ENCODE measurements around the gene GRAMD1B. TPM values are rescaled to one million over a fixed set of nuclear protein-coding genes. Genes with fewer than 3 reads are reported as not detected.

The GRAMD1B gene
- polyA plus RNA-seq, 2 of the 4 experiments (the other 2 are of a cell fraction): 55.5 to 108 TPM

DNA sequence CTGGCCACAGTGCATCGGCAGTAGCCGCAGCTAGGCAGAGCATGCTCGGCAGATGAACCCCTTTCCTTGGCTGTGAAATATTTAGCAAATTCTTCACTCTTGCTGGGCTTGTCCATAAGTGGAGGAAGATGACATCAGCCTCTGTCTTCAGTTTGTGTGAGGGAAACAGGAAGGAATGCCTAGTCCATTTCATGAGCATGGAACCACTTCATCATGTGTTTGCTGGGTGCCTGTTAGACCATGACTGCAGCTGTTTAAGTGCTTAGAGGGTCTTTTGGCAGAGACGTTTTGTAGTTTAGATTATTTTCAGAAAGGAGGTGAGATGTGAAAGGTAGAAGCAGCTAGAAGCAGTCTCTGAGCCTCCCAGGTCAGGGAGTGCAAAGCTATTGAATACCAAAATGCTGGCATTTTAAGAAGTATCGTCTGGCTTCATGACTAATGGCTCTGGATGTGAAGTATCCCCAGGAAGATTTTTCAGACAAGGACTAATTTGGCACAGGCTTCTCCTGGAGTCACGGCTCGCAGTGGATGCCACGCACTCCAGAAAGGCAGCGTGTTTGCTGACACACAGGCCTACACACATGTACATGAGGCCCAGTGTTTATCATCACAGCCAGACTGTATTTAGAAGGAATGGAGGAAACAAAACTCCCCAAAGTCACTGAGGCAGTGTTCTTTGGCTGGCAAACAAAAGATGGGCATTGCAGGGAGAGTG is 43.1 kb upstream of the GRAMD1B start:
- 76% methylated on average over 9 of the region's 9 CpGs for whole genome bisulfite sequencing (ENCODE audit: missing lambda C conversion rate)
- TF ChIP-seq NR3C1 (IDR thresholded peaks at IDR 0.05) (no peak), ESRRA (IDR thresholded peaks at IDR 0.05; ENCODE audit: borderline replicate concordance, low read length) (no peak), HOXB13 (CRISPR knock-in tag; IDR thresholded peaks at IDR 0.05; ENCODE audit: low read depth) (no peak), ELK1 (IDR thresholded peaks at IDR 0.05; ENCODE audit: low read depth, low read length) (no peak), BCL3 (IDR thresholded peaks at IDR 0.05) (no peak), BHLHE40 (IDR thresholded peaks at IDR 0.05; ENCODE audit: low read depth, low read length) (no peak), ZC3H11A (IDR thresholded peaks at IDR 0.05) (no peak), FOSL2 (IDR thresholded peaks at IDR 0.05) (no peak), FOSL2 (CRISPR knock-in tag; IDR thresholded peaks at IDR 0.05) (no peak), EHMT2 (IDR thresholded peaks at IDR 0.05; ENCODE audit: low read depth) (no peak), MAFK (IDR thresholded peaks at IDR 0.05; ENCODE audit: partially characterized antibody) (no peak), PHF8 (IDR thresholded peaks at IDR 0.05; ENCODE audit: borderline replicate concordance, low read depth) (no peak), TFCP2L1 (CRISPR knock-in tag; IDR thresholded peaks at IDR 0.05) (no peak), PBX3 (IDR thresholded peaks at IDR 0.05) (no peak)
- TF ChIP-seq, protein P1, sequence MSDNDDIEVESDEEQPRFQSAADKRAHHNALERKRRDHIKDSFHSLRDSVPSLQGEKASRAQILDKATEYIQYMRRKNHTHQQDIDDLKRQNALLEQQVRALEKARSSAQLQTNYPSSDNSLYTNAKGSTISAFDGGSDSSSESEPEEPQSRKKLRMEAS (IDR thresholded peaks at IDR 0.05): no peak
- TF ChIP-seq, protein P2, sequence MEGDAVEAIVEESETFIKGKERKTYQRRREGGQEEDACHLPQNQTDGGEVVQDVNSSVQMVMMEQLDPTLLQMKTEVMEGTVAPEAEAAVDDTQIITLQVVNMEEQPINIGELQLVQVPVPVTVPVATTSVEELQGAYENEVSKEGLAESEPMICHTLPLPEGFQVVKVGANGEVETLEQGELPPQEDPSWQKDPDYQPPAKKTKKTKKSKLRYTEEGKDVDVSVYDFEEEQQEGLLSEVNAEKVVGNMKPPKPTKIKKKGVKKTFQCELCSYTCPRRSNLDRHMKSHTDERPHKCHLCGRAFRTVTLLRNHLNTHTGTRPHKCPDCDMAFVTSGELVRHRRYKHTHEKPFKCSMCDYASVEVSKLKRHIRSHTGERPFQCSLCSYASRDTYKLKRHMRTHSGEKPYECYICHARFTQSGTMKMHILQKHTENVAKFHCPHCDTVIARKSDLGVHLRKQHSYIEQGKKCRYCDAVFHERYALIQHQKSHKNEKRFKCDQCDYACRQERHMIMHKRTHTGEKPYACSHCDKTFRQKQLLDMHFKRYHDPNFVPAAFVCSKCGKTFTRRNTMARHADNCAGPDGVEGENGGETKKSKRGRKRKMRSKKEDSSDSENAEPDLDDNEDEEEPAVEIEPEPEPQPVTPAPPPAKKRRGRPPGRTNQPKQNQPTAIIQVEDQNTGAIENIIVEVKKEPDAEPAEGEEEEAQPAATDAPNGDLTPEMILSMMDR (IDR thresholded peaks at IDR 0.05): no peak
- ATAC-seq: no peak
- no peak for DNase-seq (ENCODE audit: low read depth in 1 of 2, low spot score in 1 of 2)
- no peak for FAIRE-seq
- Histone ChIP-seq H3K4me2 (no peak overlapping the region), H3K4me1 (no peaks in the 10 kb centered on the region), H3K9me3 (no peaks in the 10 kb centered on the region), H3K27ac (no peak overlapping the region), H3K4me3 (no peak overlapping the region)
- ChIA-PET POLR2A (no interaction called here), CTCF (interaction anchor here (2.7 kb wide), 1 partner anchor 20 kb away, joined by 6 read pairs; no protein-coding TSS in a partner anchor)

GRCh38 chr11:123388640-123389039 is 41.4 kb upstream of the GRAMD1B start:
- Histone ChIP-seq H3K4me3 (no peak overlapping the region), H3K4me2 (no peak overlapping the region), H3K9me3 (no peaks in the 10 kb centered on the region), H3K27ac (no peak overlapping the region), H3K4me1 (no peaks in the 10 kb centered on the region)
- DNase-seq (ENCODE audit: low read depth in 1 of 2, low spot score in 1 of 2) (no peak), ATAC-seq (no peak), FAIRE-seq (no peak)
- POLR2A ChIA-PET: no interaction called here
- TF ChIP-seq POLR2A (IDR thresholded peaks at IDR 0.05; ENCODE audit: low read length) (no peak), RCOR1 (IDR thresholded peaks at IDR 0.05; ENCODE audit: low read depth, low read length) (no peak), HOXB5 (CRISPR knock-in tag; IDR thresholded peaks at IDR 0.05) (no peak), CBX8 (IDR thresholded peaks at IDR 0.05) (no peak), RNF2 (IDR thresholded peaks at IDR 0.05; ENCODE audit: borderline replicate concordance, low read depth) (no peak)
- CTCF ChIA-PET: interaction anchor here (2.7 kb wide), 1 partner anchor 19 kb away, joined by 6 read pairs; no protein-coding TSS in a partner anchor
- 56% methylated on average over 4 of the region's 4 CpGs for WGBS (ENCODE audit: missing lambda C conversion rate)
